ENCODE data around the gene C5orf63. TPM values are rescaled to one million over a fixed set of nuclear protein-coding genes. Genes with fewer than 3 reads are reported as not detected.

C5orf63 gene
- total and polyA plus RNA-seq, 2 donors (not counting 3 experiments of a cell fraction or from before 2014, with no cell fraction given): 1.4 to 5.3 TPM

- H2AFZ ChIP-seq (ENCODE audit: low read depth, low read length): no peak overlapping the region
- DNase-seq (ENCODE audit: low read depth, low spot score) (no peak), FAIRE-seq (no peak)
- no peaks in the 10 kb centered on the region for H3K79me2 ChIP-seq (ENCODE audit: control insufficient read depth, insufficient read depth, low read length)
- BruUV-seq (replicated peaks): no TSS peak
- ChIA-PET POLR2A (no interaction called here), CTCF (no interaction called here)
- no peaks in the 10 kb centered on the region for H3K9me1 ChIP-seq (replicated peaks; ENCODE audit: control insufficient read depth, extremely low read depth, insufficient read depth, low read length)
- no peak overlapping the region for H3K9ac ChIP-seq (replicated peaks; ENCODE audit: extremely low read depth, insufficient read depth, low read length)
- H3K4me2 ChIP-seq (ENCODE audit: insufficient read depth, low read length): no peak overlapping the region
- dilution Hi-C loops (cut with MboI; ENCODE audit: extremely low pct_ligation_motif_present, low sequenced_read_pairs) (no loop called here), intact Hi-C loops (cut with micrococcal nuclease) (no loop called here)
- TF ChIP-seq MAX (IDR thresholded peaks at IDR 0.05; ENCODE audit: insufficient read depth, insufficient read length): no peak
- H3K4me1 ChIP-seq (ENCODE audit: control insufficient read depth, extremely low read depth, insufficient read depth, low read length): peaks cover 9% of the 10 kb centered on the region
- H3K27ac ChIP-seq (ENCODE audit: insufficient read depth, low read depth, low read length): no peak overlapping the region
- H3K27me3 ChIP-seq (ENCODE audit: control insufficient read depth in 2 of 2, insufficient read depth in 2 of 2, low read length in 2 of 2): no peaks in the 10 kb centered on the region
- no peaks in the 10 kb centered on the region for H3K9me3 ChIP-seq (replicated peaks; ENCODE audit: control insufficient read depth, insufficient read depth, low read length)
- H3K36me3 ChIP-seq (ENCODE audit: control insufficient read depth in 2 of 2, extremely low read depth in 1 of 2, insufficient read depth in 2 of 2, low read length in 2 of 2): no peaks in the 10 kb centered on the region
- H3K4me3 ChIP-seq (replicated peaks in 1 of 3; ENCODE audit: insufficient read depth in 1 of 3, low read depth in 1 of 3, low read length in 3 of 3): no peak overlapping the region
- no peaks in the 10 kb centered on the region for H4K20me1 ChIP-seq (replicated peaks; ENCODE audit: control insufficient read depth, extremely low read depth, insufficient read depth, low read length)
Observed at GRCh38 chr5:127064253-127064840, 9.0 kb downstream of the C5orf63 start.

DNA sequence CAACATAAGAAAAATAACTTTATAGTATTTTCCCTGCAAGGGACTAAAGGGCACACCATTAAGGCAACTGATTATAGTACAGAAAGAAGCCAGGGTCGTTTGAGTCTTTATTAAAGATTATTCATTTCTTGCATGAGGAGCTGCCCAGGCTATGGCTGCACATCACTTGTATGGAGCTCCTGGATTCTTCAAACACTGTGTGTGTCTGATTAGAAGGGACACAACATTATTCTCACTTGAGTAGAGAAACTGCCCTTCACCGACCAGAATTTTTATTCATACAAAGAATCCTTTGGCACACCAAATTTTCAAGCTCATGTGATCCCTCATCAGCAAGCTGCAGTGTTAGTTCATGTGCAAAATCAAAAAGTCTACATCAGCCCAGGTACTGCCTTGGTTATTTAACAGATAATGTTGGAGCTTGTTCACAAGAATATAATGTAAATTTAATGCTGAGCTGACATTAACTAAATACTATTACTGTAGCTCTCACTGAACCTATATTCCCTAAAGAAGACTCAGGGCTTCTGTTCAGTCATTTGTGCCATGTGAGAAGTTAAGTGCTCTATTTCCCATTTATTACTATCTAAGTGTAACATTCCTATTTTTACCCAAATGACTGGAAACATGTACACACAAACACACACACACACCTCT is 9.9 kb downstream of the C5orf63 start:
- Histone ChIP-seq H3K9me1 (replicated peaks; ENCODE audit: control insufficient read depth, extremely low read depth, insufficient read depth, low read length) (no peaks in the 10 kb centered on the region), H4K20me1 (replicated peaks; ENCODE audit: control insufficient read depth, extremely low read depth, insufficient read depth, low read length) (no peaks in the 10 kb centered on the region), H3K79me2 (ENCODE audit: control insufficient read depth, insufficient read depth, low read length) (no peaks in the 10 kb centered on the region), H3K4me3 (replicated peaks in 1 of 3; ENCODE audit: insufficient read depth in 1 of 3, low read depth in 1 of 3, low read length in 3 of 3) (no peak overlapping the region), H3K4me1 (ENCODE audit: control insufficient read depth, extremely low read depth, insufficient read depth, low read length) (no peaks in the 10 kb centered on the region), H3K27ac (ENCODE audit: insufficient read depth, low read depth, low read length) (no peak overlapping the region), H3K36me3 (ENCODE audit: control insufficient read depth in 2 of 2, extremely low read depth in 1 of 2, insufficient read depth in 2 of 2, low read length in 2 of 2) (no peaks in the 10 kb centered on the region), H3K4me2 (ENCODE audit: insufficient read depth, low read length) (no peak overlapping the region), H3K27me3 (ENCODE audit: control insufficient read depth in 2 of 2, insufficient read depth in 2 of 2, low read length in 2 of 2) (no peaks in the 10 kb centered on the region), H3K9me3 (replicated peaks; ENCODE audit: control insufficient read depth, insufficient read depth, low read length) (no peaks in the 10 kb centered on the region), H2AFZ (ENCODE audit: low read depth, low read length) (no peak overlapping the region), H3K9ac (replicated peaks; ENCODE audit: extremely low read depth, insufficient read depth, low read length) (no peak overlapping the region)
- dilution Hi-C loops (cut with MboI; ENCODE audit: extremely low pct_ligation_motif_present, low sequenced_read_pairs) (no loop called here), intact Hi-C loops (cut with micrococcal nuclease) (no loop called here)
- BruUV-seq (replicated peaks): no TSS peak
- FAIRE-seq (no peak), DNase-seq (ENCODE audit: low read depth, low spot score) (no peak)
- POLR2A ChIA-PET: no interaction called here
- TF ChIP-seq MYC (IDR thresholded peaks at IDR 0.05; ENCODE audit: low read depth, low read length) (no peak), GATA2 (IDR thresholded peaks at IDR 0.05; ENCODE audit: insufficient read depth, insufficient read length, low read depth, low read length) (no peak), FOS (IDR thresholded peaks at IDR 0.05; ENCODE audit: borderline replicate concordance, insufficient read depth, low read length) (no peak), POLR2AphosphoS5 (IDR thresholded peaks at IDR 0.05; ENCODE audit: insufficient read depth, low read depth, low read length) (no peak), EZH2 (IDR thresholded peaks at IDR 0.05; ENCODE audit: borderline replicate concordance, low read depth, low read length, severe bottlenecking) (no peak), POLR2A (IDR thresholded peaks at IDR 0.05; ENCODE audit: low read depth, low read length) (no peak), MAX (IDR thresholded peaks at IDR 0.05; ENCODE audit: insufficient read depth, insufficient read length) (no peak), JUN (IDR thresholded peaks at IDR 0.05; ENCODE audit: borderline replicate concordance, insufficient read depth, insufficient read length, low read depth) (no peak)
- TF ChIP-seq, protein P1, sequence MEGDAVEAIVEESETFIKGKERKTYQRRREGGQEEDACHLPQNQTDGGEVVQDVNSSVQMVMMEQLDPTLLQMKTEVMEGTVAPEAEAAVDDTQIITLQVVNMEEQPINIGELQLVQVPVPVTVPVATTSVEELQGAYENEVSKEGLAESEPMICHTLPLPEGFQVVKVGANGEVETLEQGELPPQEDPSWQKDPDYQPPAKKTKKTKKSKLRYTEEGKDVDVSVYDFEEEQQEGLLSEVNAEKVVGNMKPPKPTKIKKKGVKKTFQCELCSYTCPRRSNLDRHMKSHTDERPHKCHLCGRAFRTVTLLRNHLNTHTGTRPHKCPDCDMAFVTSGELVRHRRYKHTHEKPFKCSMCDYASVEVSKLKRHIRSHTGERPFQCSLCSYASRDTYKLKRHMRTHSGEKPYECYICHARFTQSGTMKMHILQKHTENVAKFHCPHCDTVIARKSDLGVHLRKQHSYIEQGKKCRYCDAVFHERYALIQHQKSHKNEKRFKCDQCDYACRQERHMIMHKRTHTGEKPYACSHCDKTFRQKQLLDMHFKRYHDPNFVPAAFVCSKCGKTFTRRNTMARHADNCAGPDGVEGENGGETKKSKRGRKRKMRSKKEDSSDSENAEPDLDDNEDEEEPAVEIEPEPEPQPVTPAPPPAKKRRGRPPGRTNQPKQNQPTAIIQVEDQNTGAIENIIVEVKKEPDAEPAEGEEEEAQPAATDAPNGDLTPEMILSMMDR (IDR thresholded peaks at IDR 0.05; ENCODE audit: extremely low read depth in 1 of 2, insufficient read depth in 1 of 2, low read depth in 1 of 2, low read length in 2 of 2): no peak
- CTCF ChIA-PET: no interaction called here
